Hematopoietic multipotent progenitor cell (in vitro differentiated cells): ENCODE results near the gene FBLN7. TPM values are rescaled to one million over a fixed set of nuclear protein-coding genes. Genes with fewer than 3 reads are reported as not detected.
"Not testable (repeated sequence)": the region's sequence is repeated elsewhere in the genome, so short reads cannot be mapped to it uniquely, and the experiment has no call there.

ENCODE experiments used
- DNase-seq, 3 donors: peaks; one replicate each; pipeline ENCODE4 v3.0.0-alpha.2; 2011 to 2015; ENCODE audit warnings: low read depth in 2 of 3, low spot score in 2 of 3
- total RNA-seq: library from RNA; depleted of rRNA; stranded (reverse); fragments of >200 nt; gene quantifications from one replicate; pipeline ENCODE4 v1.2.3, GENCODE V29; 2012

The FBLN7 gene
- total RNA-seq, 1 donor = under 0.01 TPM

GRCh38 chr2:112181571-112182290, 43.5 kb downstream of the FBLN7 start:
- peak; percentile 12 to 57 (median 26) for DNase-seq

- DNase-seq = peak in 1 of 3 donors; percentile 49
Measured at GRCh38 chr2:112182581-112183034, 44.4 kb downstream of the FBLN7 start.

DNA sequence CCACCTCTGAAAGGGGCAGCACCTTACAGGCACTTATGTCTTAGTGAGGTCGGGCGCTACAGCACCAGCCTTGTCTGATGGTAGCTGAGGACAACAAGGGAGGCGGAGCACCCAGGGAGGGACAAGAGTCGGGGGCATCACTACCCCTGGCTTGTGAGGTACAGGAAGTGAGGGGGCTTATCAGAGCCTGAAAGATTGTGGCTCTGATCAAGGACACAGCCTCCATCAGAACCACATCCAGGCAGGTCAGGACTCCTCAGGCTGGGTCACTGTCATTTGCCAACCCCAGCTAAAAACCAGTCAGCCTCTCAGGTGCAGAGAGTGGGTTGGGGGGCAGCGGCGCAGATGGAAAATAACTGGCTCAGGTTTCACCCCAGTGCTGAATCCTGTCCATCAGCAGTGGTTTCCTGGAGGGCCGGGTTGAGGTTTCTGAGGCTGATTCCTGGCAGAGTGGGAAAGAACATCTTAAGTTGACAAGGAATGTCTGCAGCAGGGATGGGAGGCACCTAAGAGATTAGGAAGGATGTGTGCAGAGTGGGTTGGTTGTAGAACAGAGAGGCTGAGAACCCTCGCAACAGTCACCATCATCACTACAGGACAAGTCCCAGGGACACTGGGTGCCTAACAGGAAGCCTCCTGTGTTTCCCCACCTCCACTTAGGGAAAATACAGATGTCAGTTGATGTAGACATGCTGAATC, 45.3 kb downstream of the FBLN7 start:
- DNase-seq = no peak

DNA sequence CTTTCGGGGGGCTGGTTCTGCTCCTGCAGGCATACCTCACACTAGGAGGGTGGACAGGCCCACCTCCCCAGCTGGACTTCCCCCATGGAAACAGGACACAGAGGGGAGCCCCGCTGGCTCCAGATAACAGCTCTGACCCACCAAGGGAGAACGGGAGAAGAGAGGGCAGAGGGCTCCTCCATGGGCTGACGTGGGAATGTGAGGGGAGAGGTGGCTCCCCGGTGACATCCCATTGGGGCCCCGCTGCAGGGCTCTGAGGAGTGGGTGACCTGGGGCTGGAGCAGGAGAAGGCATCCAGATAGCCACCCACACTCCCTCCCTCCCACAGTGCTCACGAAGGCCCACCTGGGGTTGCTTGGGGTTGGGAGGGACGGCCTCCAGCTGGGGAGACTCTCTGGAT, 45.9 kb downstream of the FBLN7 start:
- no peak for DNase-seq

GRCh38 chr2:112185131-112185530, 46.9 kb downstream of the FBLN7 start:
- no peak for DNase-seq

GRCh38 chr2:112187046-112187715, 49.0 kb downstream of the FBLN7 start:
- no peak for DNase-seq

DNA sequence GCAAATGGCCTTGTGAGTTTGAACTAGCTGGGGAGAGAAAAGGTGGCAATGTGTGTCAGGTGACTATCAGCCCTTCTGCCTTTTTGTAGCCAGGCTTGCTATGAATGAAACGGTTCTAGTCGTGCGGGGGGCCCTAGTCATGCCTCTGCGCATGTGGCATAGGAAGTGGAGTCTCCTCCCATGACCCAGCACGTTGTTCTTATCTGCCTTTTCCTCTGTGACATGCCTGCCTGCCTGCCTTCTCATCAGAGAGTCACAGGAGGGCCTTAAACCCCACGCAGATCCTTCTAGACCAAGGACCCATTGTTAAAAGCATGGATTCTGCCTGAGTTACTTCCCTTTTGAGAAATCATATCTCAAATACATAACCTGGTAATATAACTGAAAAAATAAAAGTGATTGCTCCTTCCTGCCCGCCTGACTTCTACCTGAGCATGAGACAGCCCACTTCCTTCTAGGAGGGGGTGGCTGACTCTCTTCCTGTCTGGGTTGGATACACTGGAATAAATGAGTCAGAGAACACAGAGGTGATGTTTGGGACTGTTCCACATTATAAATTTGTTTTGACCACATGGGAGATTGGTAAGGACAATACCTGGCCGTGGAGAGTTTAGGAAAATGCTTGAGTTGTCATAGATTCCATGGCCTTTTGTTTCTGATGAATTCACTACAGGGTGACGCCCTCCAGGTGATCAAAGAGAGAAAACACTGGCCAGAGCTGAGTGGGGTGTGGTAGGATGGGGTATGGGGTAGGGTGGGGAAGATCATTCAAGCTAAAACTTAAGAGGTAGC, 49.8 kb downstream of the FBLN7 start:
- DNase-seq = peak; percentile 11 to 63 (median 56)

- no peak for DNase-seq
Measured at GRCh38 chr2:112189001-112189556, 50.9 kb downstream of the FBLN7 start.

DNA sequence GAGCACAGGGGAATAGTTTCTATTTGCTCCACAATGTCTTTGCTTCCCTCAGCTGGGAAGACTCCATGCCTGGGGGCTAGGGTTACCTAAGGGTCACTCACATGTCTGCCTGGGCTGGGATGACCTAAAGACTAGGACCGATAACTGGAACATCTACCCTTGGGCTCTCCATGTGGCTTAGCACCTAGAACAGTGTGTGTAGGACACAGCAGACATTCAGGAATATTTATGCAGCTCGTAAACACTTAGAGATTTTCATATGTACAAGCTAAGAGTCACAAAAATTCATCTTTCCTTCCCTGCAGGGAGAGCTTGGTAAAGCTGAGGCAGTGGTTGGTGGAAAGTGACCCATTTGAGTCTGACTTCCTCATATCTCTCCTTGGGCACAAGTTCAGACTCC, 55.8 kb downstream of the FBLN7 start:
- DNase-seq = no peak

GRCh38 chr2:112194482-112194881, 56.3 kb downstream of the FBLN7 start:
- no peak for DNase-seq

DNA sequence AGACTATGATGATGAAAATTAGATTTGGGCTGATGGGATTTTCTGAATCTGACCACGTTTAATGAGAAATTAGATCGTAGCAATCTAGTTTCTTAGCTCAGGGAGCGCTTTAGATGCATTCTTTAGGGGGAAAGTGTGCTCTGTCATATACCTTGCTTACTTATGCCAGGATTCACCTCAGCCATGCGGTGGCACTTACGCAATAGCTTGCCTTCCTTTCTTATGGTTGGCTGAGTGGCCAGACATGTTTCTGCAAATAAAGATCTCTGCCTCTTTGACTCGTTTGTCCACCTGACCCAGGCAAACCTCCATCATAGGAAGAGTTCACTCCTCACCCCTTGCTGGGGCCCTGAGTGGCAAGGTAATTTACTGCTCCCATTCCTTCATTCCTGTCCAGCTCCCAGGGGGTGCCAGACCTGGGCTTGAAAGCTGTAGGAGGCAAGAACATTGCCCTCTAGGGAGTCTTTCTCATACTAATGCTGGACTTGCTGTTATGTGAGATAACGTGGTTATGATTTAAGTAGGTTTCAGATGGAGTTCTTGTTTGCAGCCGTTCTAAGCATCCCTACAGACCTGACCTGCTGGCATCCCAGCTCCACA, 57.1 kb downstream of the FBLN7 start:
- DNase-seq = no peak

GRCh38 chr2:112195950-112196349, 57.8 kb downstream of the FBLN7 start:
- DNase-seq = no peak

DNA sequence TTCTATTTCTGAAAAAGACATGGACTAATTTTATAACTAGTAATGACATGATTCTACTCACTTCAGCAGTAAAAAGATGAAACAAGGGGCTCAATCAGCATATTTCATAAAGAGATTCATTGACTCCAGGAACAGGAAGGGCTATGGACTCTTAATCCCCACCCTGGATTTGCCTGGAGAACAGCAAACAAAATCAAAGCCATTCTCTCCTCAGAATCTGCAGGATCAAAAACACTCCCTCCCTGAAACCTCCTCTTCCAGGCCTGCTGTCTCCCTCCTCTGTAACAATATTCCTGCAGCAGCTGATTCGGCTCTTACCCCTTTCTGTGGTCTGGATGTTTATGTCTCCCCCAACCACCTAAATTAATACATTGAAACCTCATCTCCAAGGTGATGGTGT, 59.7 kb downstream of the FBLN7 start:
- DNase-seq = no peak

DNA sequence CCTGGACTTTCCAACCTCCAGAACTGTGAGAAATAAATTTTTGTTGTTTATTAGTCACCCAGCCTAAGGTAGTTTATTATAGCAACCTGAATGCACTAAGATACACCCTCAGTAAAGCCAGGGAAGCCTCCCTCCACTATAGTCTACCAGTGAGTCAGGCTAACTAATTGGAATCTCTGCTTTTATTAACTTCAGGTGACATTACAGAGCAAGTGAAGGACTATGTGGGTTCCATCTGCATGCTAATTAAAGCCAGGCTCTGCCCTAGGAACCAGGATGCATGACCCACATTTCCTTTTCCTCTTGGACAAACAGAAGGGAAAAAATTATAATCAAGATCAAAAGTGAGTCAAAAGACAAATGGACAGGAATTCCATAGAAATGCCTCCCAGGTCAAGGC, 60.6 kb downstream of the FBLN7 start:
- DNase-seq = no peak

DNA sequence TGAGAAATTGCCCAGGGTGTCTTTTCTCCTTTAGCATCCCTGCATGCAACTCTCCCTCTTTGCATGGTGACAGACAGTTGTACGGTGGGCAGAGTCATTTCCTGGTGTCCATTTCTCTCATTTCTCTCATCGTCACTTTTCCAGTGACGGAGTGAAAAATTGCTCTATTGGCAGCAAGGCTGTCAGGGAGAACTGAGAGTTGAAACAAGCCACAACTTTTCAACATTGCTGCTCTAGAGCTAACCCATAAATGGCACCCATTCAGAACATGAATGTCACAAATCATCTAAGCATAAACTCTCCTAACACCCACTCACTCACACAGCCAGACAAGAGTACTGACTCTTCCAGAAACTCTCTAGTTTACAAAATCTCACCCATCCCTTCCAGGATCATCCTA, 61.0 kb downstream of the FBLN7 start:
- no peak for DNase-seq

DNA sequence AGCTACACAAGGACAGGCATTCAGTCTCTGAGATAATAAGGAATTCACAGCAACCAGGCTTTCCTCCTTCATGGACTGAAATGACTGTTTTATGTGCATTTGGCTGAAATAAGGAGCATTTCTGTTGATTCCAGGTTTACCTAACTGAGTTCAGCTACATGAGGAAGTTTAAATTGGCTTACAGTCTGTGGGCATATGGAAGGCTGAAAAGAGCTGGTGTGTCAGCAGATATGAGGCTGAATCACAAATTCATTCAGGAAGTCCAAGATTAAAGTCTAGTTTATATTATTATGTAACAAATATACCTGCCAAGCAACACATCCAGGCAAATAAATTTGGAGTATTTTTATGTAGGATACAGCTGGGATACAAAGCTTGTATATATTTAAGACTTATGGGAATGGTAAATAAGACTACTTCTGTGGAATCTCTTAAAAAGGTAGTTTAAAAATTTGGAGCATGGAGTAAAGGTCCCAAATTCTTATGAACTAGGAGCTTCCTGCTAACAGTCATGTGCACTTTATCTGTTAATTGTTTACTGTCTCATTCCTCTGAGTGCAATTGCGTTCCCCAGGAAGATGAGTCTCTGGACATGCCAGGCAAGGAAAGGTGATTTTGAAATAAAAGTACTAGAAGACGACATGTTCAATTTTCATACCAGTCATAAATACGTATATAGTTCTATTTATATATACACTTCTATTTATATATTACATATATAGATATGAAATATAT, 63.7 kb downstream of the FBLN7 start:
- DNase-seq = no peak

DNA sequence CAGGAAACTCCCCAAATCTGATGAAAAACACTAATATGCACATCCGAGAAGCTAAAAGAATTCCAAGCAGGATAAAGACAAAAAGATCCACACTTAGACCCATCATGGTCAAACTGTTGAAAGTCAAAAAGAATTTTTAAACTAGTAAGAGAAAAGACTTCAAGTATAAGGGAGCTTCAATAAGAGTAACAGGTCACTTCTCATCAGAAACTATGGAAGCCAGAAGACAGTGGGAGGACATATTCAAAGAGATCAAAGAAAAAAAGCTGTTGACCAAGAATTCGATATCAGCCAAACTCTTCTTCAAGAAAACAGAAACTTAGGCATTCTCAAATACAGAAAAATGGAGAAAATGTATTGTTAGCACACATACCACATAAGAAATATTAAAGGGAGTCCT, 66.2 kb downstream of the FBLN7 start:
- peak in 1 of 3 donors; percentile 39 for DNase-seq

DNA sequence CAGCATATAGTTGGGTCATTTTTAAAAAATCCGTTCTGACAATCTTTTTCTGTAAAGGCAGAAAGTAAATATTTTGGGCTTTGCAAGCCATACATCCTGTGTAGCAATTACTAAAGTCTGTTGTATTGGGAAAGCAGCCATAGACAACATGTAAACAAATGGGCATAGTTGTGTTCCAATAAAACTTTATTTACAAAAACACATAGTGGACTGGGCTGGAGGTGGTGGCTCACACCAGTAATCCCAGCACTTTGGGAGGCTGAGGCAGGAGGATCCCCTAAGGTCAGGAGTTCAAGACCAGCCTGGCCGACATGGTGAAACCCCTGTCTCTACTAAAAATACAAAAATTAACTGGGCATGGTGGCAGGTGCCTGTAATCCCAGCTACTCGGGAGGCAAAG, 69.7 kb downstream of the FBLN7 start:
- not testable (repeated sequence) for DNase-seq

DNA sequence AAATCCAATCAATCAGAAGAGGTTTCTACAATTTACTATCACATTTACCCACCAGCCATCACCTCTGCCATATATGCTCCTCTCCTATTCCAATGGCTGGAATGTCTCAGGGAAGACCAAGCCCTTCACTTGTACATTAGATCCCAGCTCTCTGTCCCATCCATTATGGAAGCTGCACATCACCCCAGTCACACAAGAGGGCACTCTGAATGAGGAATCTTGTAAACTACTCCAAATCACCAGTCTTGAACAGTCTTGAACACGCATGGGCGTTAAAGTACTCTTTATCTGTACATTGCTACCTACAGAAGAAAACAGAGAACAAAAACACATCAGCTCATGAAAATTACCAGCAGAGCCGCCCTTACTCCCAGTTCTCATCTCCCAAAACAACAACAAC, 78.0 kb downstream of the FBLN7 start:
- peak in 1 of 3 donors; percentile 9 for DNase-seq
